Naive thymus-derived CD4-positive, alpha-beta T cell (primary cell): ENCODE data around the gene YIPF3. TPM values are rescaled to one million over a fixed set of nuclear protein-coding genes. Genes with fewer than 3 reads are reported as not detected.
"Not testable (repeated sequence)": the region's sequence is repeated elsewhere in the genome, so short reads cannot be mapped to it uniquely, and the experiment has no call there.

ENCODE experiments used
- ATAC-seq: fragments of 150-1000 bp; cut with Tn5 transposase; 2 replicates; pipeline ENCODE4 v1.10.0; 2021; ENCODE audit warnings: mild to moderate bottlenecking, moderate library complexity
- CTCF ChIA-PET: fragments of 350-600 bp; sonication (Branson Sonifier 250); formaldehyde crosslinking; loops from one replicate; lab custom pipeline; 2021; ENCODE audit warnings: antibody characterized with exemption; lab: Charles Lee
- POLR2A ChIA-PET: fragments of 350-600 bp; sonication (Branson Sonifier 250); formaldehyde crosslinking; loops from one replicate; lab custom pipeline; 2021; ENCODE audit warnings: antibody characterized with exemption, inconsistent platforms; lab: Charles Lee
- DNase-seq, 9 donors: peaks; one replicate each; pipeline versions ENCODE4 v3.0.0 to v3.0.0-alpha.2; 2020 to 2022; ENCODE audit warnings: mixed read lengths in 1 of 9
- H3K27ac ChIP-seq: one replicate; pipeline ENCODE4 v1.7.0; 2013; ENCODE audit warnings: mild to moderate bottlenecking, low read depth, low read length, moderate library complexity
- H3K27me3 ChIP-seq, 2 donors: one replicate each; pipeline ENCODE4 v1.7.0; 2013; ENCODE audit warnings: low read length in 2 of 2, mild to moderate bottlenecking in 2 of 2, moderate library complexity in 2 of 2; ENCODE audit not compliant: control insufficient read depth in 2 of 2, insufficient read depth in 2 of 2
- H3K36me3 ChIP-seq, 3 experiments: 1 replicate in 2 of 3; 2 replicates in 1 of 3; pipeline ENCODE4 v1.7.0; 2013; ENCODE audit warnings: low read length in 3 of 3, mild to moderate bottlenecking in 3 of 3, moderate library complexity in 1 of 3; ENCODE audit not compliant: insufficient read depth in 3 of 3, control insufficient read depth in 2 of 3
- H3K4me1 ChIP-seq, 2 donors: one replicate each; pipeline ENCODE4 v1.7.0; 2013; ENCODE audit warnings: low read length in 2 of 2, mild to moderate bottlenecking in 2 of 2, moderate library complexity in 1 of 2; ENCODE audit not compliant: control insufficient read depth in 2 of 2, insufficient read depth in 2 of 2
- H3K4me3 ChIP-seq: 2 replicates; pipeline ENCODE4 v1.7.0; 2013; ENCODE audit warnings: mild to moderate bottlenecking, low read length
- H3K9me3 ChIP-seq, 3 experiments: 1 replicate in 2 of 3; 2 replicates in 1 of 3; pipeline ENCODE4 v1.7.0; 2013; ENCODE audit warnings: low read length in 3 of 3; ENCODE audit not compliant: control insufficient read depth in 2 of 3
- H3K27ac Mint-ChIP-seq, 9 donors: one replicate each; pipeline ENCODE4 v1.8.0; 2020 to 2022; ENCODE audit warnings: mixed read lengths in 9 of 9, mild to moderate bottlenecking in 8 of 9, moderate library complexity in 5 of 9, inconsistent platforms in 2 of 9
- H3K27me3 Mint-ChIP-seq, 5 donors: one replicate each; pipeline ENCODE4 v1.8.0; 2021 to 2022; ENCODE audit warnings: mixed read lengths in 5 of 5, mild to moderate bottlenecking in 1 of 5
- H3K36me3 Mint-ChIP-seq, 5 donors: one replicate each; pipeline ENCODE4 v1.8.0; 2020 to 2022; ENCODE audit warnings: mixed read lengths in 5 of 5, mild to moderate bottlenecking in 3 of 5, inconsistent platforms in 1 of 5
- H3K4me1 Mint-ChIP-seq, 7 donors: one replicate each; pipeline ENCODE4 v1.8.0; 2020 to 2022; ENCODE audit warnings: mixed read lengths in 7 of 7, mild to moderate bottlenecking in 3 of 7, inconsistent platforms in 1 of 7
- H3K4me3 Mint-ChIP-seq, 10 donors: one replicate each; pipeline ENCODE4 v1.8.0; 2020 to 2022; ENCODE audit warnings: mild to moderate bottlenecking in 10 of 10, mixed read lengths in 10 of 10, moderate library complexity in 6 of 10, inconsistent platforms in 2 of 10
- H3K9me3 Mint-ChIP-seq, 11 donors: one replicate each; pipeline ENCODE4 v1.8.0; 2020 to 2022; ENCODE audit warnings: mixed read lengths in 11 of 11, mild to moderate bottlenecking in 4 of 11, inconsistent platforms in 1 of 11, moderate library complexity in 1 of 11
- intact Hi-C, 2 donors: fragments of 100-400 bp; cut with micrococcal nuclease; formaldehyde crosslinking; loops; one replicate each; pipeline ENCODE4 v1.15.1; 2023
- polyA plus RNA-seq, 2 donors: library from polyadenylated mRNA; unstranded; fragments of 300-500 nt; fragmentation: Illumina TruSeq; gene quantifications; one replicate each; pipeline ENCODE4 v1.2.3, GENCODE V29; 2021
- total RNA-seq, 6 experiments: library from RNA in 5 of 6; stranded (reverse) in 5 of 6; gene quantifications; 1 replicate in 5 of 6; 2 replicates in 1 of 6; pipeline ENCODE4 v1.2.3 and lab custom pipeline; 2021 to 2026

Gene YIPF3
- total and polyA plus RNA-seq, 7 experiments from 2014 or later: 54.4 to 75.9 (median 68.3) TPM

- intact Hi-C loops: no loop called here
- H3K27me3 ChIP-seq: peaks cover 0 to 4% of the 10 kb centered on the region in 2 donors
- Mint-ChIP-seq H3K27ac (peak overlapping the region in 2 of 9 donors; percentile 56 to 76), H3K4me1 (peaks cover 0 to 17% (median 5%) of the 10 kb centered on the region in 7 donors), H3K27me3 (peaks cover 5 to 11% (median 8%) of the 10 kb centered on the region in 5 donors), H3K9me3 (no peaks in the 10 kb centered on the region), H3K36me3 (peaks cover 7 to 45% (median 13%) of the 10 kb centered on the region in 5 donors), H3K4me3 (peak overlapping the region in 1 of 10 donors; percentile 77)
- H3K9me3 ChIP-seq: no peaks in the 10 kb centered on the region
- ATAC-seq (no peak), DNase-seq (no peak)
- peaks cover 0 to 66% (median 18%) of the 10 kb centered on the region in 3 experiments for H3K36me3 ChIP-seq
- ChIA-PET CTCF (no interaction called here), POLR2A (no interaction called here)
- no peak overlapping the region for H3K4me3 ChIP-seq
- no peak overlapping the region for H3K27ac ChIP-seq
- H3K4me1 ChIP-seq: no peaks in the 10 kb centered on the region
These were observed 13.3 kb downstream of the YIPF3 start for GRCh38 chr6:43503443-43503842.

- H3K36me3 ChIP-seq: peaks cover 0 to 74% (median 18%) of the 10 kb centered on the region in 3 experiments
- intact Hi-C loops: no loop called here
- H3K36me3 Mint-ChIP-seq: peaks cover 7 to 45% (median 13%) of the 10 kb centered on the region in 5 donors
These were observed 14.1 kb downstream of the YIPF3 start for GRCh38 chr6:43502666-43503065.

GRCh38 chr6:43500921-43501320 is 15.8 kb downstream of the YIPF3 start:
- peaks cover 0 to 85% (median 18%) of the 10 kb centered on the region in 3 experiments for H3K36me3 ChIP-seq
- Mint-ChIP-seq H3K27me3 (no peaks in the 10 kb centered on the region), H3K36me3 (peaks cover 7 to 45% (median 13%) of the 10 kb centered on the region in 5 donors), H3K4me3 (no peak overlapping the region), H3K27ac (peak overlapping the region in 2 of 9 donors; percentile 59 to 77), H3K4me1 (peaks cover 0 to 2% (median 0%) of the 10 kb centered on the region in 7 donors), H3K9me3 (no peaks in the 10 kb centered on the region)
- no peaks in the 10 kb centered on the region for H3K4me1 ChIP-seq
- ChIA-PET CTCF (interaction anchor here (0.6 to 0.8 kb wide), 2 partner anchors 120 to 178 kb away, joined by 3 to 9 read pairs; no protein-coding TSS in a partner anchor), POLR2A (interaction anchor here (0.9 to 1.1 kb wide), 2 partner anchors 10 to 131 kb away, joined by 3 to 5 read pairs; partner anchors contain the start of gene ZNF318)
- no peak for ATAC-seq
- H3K4me3 ChIP-seq: no peak overlapping the region
- H3K27me3 ChIP-seq: no peaks in the 10 kb centered on the region
- H3K9me3 ChIP-seq: no peaks in the 10 kb centered on the region
- no peak for DNase-seq
- no peak overlapping the region for H3K27ac ChIP-seq
- intact Hi-C loops: no loop called here

More at GRCh38 chr6:43502666-43503065, 14.1 kb downstream of the YIPF3 start:
- ChIA-PET POLR2A (interaction anchor here (0.7 kb wide), 1 partner anchor 359 kb away, joined by 4 read pairs; no protein-coding TSS in a partner anchor), CTCF (interaction anchor here (0.5 to 1.1 kb wide), 2 partner anchors 68 to 94 kb away, joined by 3 to 4 read pairs; no protein-coding TSS in a partner anchor)
- H3K27ac ChIP-seq: no peak overlapping the region
- H3K27ac Mint-ChIP-seq: peak overlapping the region in 1 of 9 donors; percentile 41
- H3K4me1 ChIP-seq: no peaks in the 10 kb centered on the region
- DNase-seq: no peak
- H3K4me3 Mint-ChIP-seq: no peak overlapping the region
- peaks cover 0 to 12% (median 5%) of the 10 kb centered on the region in 7 donors for H3K4me1 Mint-ChIP-seq
- H3K27me3 ChIP-seq: peaks cover 0 to 1% of the 10 kb centered on the region in 2 donors
- no peak for ATAC-seq
- no peaks in the 10 kb centered on the region for H3K9me3 ChIP-seq
- no peaks in the 10 kb centered on the region for H3K9me3 Mint-ChIP-seq
- H3K4me3 ChIP-seq: no peak overlapping the region
- peaks cover 1 to 3% (median 2%) of the 10 kb centered on the region in 5 donors for H3K27me3 Mint-ChIP-seq

- intact Hi-C loops: no loop called here
- H3K27me3 Mint-ChIP-seq: no peaks in the 10 kb centered on the region
- H3K9me3 Mint-ChIP-seq: no peaks in the 10 kb centered on the region
- no peak overlapping the region for H3K4me3 Mint-ChIP-seq
- H3K27me3 ChIP-seq: no peaks in the 10 kb centered on the region
- ChIA-PET CTCF (interaction anchor here (1.4 kb wide), 1 partner anchor 7 kb away, joined by 4 read pairs; no protein-coding TSS in a partner anchor), POLR2A (no interaction called here)
- peaks cover 7 to 40% (median 13%) of the 10 kb centered on the region in 5 donors for H3K36me3 Mint-ChIP-seq
- peaks cover 0 to 70% (median 18%) of the 10 kb centered on the region in 3 experiments for H3K36me3 ChIP-seq
- H3K4me1 ChIP-seq: peaks cover 12 to 15% of the 10 kb centered on the region in 2 donors
- H3K27ac Mint-ChIP-seq: peak overlapping the region in 1 of 9 donors; percentile 49
- H3K4me3 ChIP-seq: no peak overlapping the region
- peaks cover 7 to 17% (median 15%) of the 10 kb centered on the region in 7 donors for H3K4me1 Mint-ChIP-seq
- no peaks in the 10 kb centered on the region for H3K9me3 ChIP-seq
- DNase-seq (no peak), ATAC-seq (no peak)
- no peak overlapping the region for H3K27ac ChIP-seq
These were observed 17.5 kb downstream of the YIPF3 start for GRCh38 chr6:43499028-43499815.

- Mint-ChIP-seq H3K4me1 (peaks cover 11 to 26% (median 21%) of the 10 kb centered on the region in 7 donors), H3K36me3 (peaks cover 7 to 37% (median 10%) of the 10 kb centered on the region in 5 donors)
- Histone ChIP-seq H3K4me1 (peaks cover 12 to 15% of the 10 kb centered on the region in 2 donors), H3K36me3 (peaks cover 0 to 63% (median 16%) of the 10 kb centered on the region in 3 experiments)
- H3K4me3 Mint-ChIP-seq, DNase-seq, H3K4me3 ChIP-seq, H3K9me3 ChIP-seq, ATAC-seq, H3K9me3 Mint-ChIP-seq, H3K27me3 ChIP-seq, H3K27ac ChIP-seq, H3K27me3 Mint-ChIP-seq, POLR2A ChIA-PET, intact Hi-C loops, H3K27ac Mint-ChIP-seq: not testable (repeated sequence)
- CTCF ChIA-PET: interaction anchor here (1.4 kb wide), 2 partner anchors 8 to 234 kb away, joined by 3 to 4 read pairs; no protein-coding TSS in a partner anchor
These were observed 18.4 kb downstream of the YIPF3 start for GRCh38 chr6:43498291-43498690.

GRCh38 chr6:43497689-43498088 is 19.0 kb downstream of the YIPF3 start:
- no peaks in the 10 kb centered on the region for H3K27me3 ChIP-seq
- intact Hi-C loops: loop anchor here in 1 of 2 donors (2.0 kb wide), 1 partner anchor 235 kb away; no protein-coding TSS in a partner anchor
- no peak overlapping the region for H3K27ac ChIP-seq
- DNase-seq (no peak), ATAC-seq (no peak)
- Mint-ChIP-seq H3K36me3 (peaks cover 4 to 31% (median 13%) of the 10 kb centered on the region in 5 donors), H3K9me3 (no peaks in the 10 kb centered on the region), H3K4me1 (peaks cover 11 to 32% (median 22%) of the 10 kb centered on the region in 7 donors), H3K27me3 (no peaks in the 10 kb centered on the region), H3K4me3 (no peak overlapping the region), H3K27ac (peak overlapping the region in 3 of 9 donors; percentile 56 to 77 (median 59))
- no peaks in the 10 kb centered on the region for H3K9me3 ChIP-seq
- H3K4me1 ChIP-seq: peaks cover 12 to 15% of the 10 kb centered on the region in 2 donors
- peaks cover 0 to 61% (median 11%) of the 10 kb centered on the region in 3 experiments for H3K36me3 ChIP-seq
- CTCF ChIA-PET: interaction anchor here (1.4 kb wide), 2 partner anchors 9 to 234 kb away, joined by 3 to 4 read pairs; no protein-coding TSS in a partner anchor
- H3K4me3 ChIP-seq: no peak overlapping the region
- POLR2A ChIA-PET: no interaction called here
